HG03108 (cell line): Measurements from ENCODE around the gene TAS1R2.
"Not testable (repeated sequence)": the region's sequence is repeated elsewhere in the genome, so short reads cannot be mapped to it uniquely, and the experiment has no call there.

Experiments
- ATAC-seq: cut with Tn5 transposase; IDR thresholded peaks from one replicate; pipeline ENCODE4 v1.9.1; 2021; ENCODE audit warnings: moderate library complexity; ENCODE audit not compliant: unreplicated experiment

Gene TAS1R2

DNA sequence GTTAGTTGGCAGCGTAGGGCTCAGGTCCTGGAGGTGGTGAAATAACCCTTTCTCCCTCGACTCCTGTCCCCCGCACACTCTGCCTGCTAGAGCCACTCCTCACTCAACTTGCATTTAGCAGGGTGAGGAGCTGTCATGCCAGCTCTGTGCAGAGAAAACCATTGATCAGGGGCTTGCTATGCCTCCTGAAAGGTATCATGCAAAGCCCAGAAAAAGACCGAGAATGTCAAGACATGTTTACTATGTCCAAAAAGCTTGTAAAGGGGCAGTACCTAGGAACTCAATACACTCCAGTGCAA is 24.9 kb upstream of the TAS1R2 start:
- no peak for ATAC-seq

DNA sequence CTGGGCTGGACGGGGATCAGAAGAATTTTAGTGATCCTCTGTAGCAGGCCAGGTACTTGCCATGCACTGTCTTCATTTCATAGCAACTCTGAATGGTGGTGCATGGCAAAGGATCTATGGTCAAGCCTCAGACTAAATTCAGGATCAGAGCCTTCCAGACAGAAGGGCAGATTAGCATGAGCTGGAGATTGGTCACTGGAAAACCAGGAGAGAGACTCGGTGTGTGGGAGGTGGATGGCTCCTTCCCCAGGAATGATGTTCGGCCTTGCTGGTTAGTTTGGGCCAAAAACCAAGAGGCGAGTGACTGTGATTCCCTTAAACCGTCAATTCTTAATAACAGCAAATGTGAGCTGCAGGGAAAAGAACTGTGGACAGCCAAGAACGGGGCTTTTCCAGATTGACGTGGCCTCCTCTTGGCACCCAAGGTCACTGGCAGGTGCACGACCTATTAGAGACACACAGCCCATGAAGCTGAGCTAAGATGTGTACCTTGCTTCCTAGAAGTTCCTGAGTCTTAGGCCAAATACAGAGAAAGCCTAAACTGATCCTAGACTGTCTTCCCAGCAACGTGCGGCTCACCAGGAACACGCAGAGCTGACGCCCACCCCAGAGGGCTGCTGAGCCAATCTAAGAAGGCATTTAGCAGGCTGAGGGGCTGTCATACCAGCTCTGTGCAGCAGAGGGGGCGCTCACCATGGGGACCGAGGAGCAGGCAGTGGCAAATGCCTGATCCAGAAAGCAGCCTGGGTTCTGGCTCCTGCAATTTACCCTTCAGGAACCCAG is 24.4 kb upstream of the TAS1R2 start:
- ATAC-seq = no peak

DNA sequence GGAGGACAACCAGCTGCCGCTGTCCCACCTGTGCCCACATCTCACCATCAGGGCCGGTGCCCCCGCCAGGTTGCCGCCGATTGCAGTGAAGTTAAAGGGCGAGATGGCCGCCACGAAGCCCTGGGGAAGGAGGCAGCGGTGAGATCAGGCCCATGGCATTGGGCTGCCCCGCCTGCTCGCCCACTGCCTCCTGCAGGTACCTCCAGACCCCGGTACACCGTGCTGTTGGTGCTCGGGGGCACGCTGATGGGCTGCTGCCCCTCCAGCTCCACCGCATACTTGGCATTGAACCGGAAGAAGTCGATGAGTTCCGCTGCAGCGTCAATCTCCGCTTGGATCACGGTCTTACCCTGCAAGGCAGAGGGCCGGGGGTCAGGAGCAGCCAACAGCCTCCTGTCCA is 23.6 kb upstream of the TAS1R2 start:
- ATAC-seq = no peak

DNA sequence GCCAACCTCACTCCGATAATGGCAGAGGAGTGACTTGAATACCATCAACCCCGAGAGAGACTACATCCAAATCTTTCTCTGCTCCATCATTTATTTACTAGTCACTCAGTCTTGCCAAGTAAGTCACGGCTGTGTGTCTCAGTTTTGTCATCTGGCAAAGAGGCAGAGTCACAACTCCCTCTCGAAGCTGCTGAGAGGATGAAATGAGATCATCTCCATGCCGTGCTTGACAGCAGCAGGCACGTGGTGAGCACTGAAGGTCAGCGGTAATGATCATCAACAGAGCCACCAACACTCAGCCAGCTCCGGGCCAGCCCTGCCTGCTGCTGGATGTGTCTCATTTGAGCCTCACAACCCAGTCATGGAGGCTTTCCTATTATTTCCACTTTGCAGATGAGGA is 23.0 kb upstream of the TAS1R2 start:
- ATAC-seq = no peak

DNA sequence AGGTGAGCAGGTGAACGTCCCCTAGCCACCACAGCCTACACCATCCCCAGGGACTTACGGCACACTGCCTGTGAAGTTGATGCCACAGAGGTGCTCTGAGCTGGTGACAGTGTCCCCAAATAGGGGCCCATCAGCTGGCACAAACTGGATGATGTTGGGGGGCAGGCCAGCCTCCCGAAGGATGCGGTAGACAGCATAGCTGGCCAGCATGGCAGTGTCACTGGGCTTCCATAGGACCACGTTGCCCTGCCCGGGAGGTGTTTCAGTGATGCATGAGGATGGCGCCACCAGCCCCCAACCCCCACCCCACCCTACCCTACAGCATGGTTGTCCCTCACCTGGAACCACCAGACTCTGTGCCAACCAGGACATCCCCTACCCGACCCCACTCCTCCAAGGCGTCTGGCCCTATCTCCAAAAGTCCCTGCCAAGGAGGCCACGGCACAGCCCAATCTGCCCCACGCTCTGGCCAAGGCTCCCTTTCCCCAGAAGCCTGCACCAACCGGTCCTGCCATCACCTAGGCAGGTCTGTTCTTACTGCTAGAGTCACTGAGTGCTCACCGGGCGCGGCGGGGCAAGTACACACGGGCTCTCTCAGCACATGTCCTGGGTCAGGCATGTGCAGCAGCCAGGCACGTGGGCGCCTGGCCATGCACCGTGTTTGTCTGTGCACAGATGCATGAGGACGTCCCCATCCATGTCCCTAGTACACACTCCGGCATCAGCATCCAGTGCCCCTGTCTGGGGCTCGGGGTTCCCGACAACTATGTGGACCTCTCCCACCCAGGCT is 22.4 kb upstream of the TAS1R2 start:
- no peak for ATAC-seq

DNA sequence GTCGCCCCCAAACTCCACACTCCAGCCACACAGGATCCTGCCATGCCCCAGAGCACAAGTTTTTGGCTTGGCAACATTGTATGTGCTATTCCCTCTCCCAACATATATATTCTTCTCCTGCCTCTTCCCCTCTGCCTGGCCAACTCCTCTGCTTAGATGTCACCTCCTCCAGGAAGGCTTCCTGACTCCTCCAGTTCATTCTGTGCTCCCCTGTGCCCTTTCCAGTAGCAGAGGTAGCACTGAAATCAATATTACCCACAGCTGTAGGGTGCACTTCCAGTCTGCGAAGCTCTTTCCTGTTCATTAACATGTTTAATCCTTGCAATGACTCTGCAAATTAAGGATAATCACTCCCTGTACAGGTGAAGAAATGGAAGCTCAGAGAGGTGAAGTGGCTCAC is 21.7 kb upstream of the TAS1R2 start:
- ATAC-seq = no peak

DNA sequence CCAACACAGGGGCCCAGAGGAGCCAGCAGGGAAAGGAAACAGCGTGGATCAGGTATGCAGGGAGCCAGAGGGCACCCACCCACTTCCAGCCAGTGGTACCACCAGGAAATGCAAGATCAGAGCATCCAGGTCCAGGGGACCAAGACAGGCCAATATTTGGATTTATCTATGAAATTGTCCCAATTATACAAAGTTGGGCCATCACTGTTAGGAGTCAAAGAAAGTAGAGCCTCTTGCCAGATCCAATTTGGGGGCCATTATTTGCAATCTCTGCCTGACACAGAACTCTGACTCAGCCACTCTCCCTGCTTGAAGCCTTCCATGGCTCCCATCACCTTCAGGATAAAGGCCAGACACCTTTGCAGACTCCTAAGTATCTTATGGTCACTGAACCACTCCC is 21.1 kb upstream of the TAS1R2 start:
- no peak for ATAC-seq

DNA sequence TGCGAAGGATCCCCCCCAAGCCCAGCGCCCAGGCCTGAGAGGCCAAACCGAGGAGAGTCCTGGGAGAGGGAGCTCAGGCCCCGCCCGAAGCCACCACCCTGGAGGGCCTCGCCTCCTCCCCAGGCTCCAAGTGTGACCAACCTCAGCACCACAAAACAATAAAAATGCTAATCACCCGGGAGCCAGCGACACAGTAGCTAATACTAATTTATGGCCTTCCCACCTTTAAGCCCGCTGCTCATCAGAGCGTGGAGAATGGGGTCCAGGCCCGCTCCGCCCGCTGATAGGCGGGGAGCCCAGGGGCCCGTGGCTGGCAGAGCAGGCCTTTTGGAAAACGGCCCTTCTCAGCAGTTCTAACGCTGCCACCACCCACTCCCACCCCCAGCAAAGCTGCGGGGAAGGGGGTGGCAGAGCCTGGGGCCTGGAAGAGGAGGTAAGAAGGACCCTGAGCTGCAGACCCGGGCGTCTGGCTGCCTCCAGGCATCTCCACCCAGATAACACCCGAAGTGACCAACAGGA is 20.4 kb upstream of the TAS1R2 start:
- no peak for ATAC-seq

DNA sequence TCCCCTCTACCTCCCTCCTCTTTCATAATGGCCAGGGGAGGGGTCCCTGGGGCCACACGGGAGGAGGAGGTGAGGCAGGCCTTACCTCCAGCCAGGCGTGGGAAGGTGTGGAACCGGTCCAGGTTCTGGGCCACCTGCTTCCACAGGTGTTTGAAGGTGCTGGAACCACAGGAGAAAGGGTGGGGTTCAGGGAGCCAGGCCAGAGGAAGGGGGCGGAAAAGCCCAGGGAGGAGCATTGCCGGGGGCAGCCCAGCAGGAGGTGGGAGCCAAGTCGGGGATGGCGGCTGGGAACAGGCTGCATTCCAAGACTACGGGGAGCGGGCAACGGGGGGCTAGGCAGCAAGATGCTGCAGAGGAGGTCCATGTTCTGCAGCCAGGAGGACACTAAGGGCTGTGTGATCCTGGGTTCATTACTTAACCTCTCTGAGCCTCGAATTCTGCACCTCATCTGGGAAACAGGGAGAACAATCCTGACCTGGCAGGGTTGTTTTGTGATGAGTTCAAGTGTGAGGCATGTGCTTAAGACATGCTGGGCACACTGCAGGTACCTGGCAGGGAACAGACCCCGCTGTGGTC is 19.8 kb upstream of the TAS1R2 start:
- no peak for ATAC-seq

DNA sequence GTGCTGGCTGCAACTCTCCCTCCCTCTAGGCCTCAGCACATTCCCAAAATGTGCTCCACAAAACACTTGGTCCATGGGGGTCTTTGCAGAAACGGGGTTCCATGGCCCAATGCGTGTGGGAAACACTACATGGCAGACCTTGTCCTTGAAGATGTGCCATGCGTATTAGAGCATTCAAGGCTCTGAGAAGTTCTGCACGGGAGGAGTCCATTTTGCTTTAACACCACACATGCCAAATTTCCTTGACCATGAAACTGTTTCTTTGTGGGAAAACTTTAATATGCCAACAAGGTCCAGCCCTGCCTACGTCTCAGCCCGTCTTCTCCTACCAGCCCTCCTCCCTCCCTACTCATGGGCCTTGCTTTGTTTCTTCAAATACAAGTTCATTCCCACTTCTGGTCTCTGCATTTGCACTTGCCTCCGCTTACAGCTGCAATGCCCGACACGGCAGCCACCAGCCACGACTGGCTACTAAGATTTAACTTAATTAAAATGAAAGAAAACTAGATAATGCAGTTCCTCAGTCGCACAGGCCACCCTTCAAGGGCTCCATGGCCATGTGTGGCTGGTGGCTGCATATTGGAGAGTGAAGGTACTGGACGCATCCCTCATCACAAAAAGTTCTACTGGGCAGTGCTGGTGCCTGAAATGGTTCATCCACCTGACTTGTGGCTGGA is 19.2 kb upstream of the TAS1R2 start:
- no peak for ATAC-seq

DNA sequence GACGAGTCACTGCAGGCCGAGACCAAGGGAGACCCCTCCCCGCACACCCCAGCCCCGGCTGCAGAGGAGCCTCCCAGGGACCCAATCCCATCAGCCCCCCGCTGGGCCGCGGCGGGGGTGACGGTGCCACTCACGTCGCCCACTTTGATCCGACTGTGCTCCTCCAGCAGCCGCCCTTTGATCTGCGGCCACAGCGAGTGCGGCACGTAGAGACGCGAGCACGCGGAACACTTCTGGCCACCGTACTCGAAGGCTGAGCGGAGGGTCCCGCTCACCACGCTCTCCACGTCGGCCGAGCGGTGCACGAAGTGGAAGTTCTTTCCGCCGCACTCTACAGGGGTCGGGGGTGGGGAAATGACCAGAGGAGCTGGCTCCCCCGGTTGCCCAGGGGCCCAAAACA is 17.8 kb upstream of the TAS1R2 start:
- ATAC-seq = no peak

DNA sequence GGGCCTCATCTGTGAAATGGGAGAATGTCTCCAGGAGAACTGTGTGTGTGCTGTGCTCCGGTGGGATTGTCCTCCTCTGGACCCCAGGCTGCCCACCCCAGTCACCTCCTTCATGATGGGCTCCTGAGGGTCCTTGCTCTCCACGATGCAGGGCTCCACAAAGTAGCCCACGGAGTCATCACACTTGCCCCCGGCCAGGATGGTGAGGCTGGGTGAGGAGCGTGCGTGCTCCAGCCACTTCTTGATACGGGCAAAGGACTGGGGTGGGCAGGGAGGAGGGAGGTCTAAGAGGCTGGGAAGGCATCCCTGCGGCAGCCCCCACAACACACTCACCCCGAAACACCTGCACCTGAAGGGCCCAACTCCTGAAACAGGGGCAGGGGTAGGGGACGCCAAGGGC is 16.8 kb upstream of the TAS1R2 start:
- ATAC-seq = no peak

DNA sequence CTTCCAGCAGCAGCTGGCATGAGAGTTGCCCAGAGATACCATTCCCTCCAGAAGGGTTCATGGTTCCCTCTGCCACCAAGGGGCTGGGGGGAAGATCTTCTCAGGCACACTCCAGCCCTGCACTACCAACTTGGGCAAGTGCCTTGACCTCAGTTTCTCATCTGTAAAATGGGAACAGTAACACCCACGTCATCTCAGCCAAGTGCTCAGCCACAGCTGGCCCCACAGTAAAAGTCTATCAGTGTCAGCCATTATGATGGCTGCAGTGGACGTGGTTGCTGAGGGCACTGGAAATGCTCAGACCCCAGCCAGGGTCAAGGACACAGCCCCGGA is 16.3 kb upstream of the TAS1R2 start:
- no peak for ATAC-seq

DNA sequence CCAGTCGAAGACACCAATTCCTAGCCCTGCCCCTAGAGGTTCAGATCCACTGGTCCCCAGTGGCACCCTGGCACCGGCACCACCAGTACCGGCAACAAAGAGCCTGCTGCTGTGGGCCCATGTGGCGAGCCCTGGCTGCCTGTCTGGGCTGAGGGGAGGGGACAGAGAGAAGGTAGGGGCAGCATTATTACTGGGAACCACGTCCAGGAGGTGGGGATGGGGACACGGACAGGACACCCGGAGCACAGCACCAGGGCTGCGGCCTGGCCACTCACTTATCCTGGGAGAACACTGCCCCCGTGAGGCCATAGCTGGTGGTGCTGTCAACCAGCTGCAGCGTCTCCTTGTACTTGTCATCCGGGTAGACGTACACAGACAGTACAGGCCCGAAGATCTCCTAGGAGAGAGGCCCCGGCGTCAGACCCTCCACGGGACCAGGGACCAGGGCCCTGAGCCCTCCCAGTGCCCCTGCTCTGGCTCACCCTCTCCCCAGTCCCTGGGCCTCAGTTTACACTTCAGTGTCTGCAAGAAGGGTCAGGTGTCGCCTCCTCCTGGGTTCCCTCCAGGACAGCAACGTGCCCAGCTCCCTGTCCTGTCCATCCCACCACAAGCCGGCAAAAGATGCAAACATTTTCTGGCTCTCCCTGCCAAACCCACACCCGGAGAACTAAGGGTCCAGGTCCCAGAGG is 15.8 kb upstream of the TAS1R2 start:
- ATAC-seq = no peak

DNA sequence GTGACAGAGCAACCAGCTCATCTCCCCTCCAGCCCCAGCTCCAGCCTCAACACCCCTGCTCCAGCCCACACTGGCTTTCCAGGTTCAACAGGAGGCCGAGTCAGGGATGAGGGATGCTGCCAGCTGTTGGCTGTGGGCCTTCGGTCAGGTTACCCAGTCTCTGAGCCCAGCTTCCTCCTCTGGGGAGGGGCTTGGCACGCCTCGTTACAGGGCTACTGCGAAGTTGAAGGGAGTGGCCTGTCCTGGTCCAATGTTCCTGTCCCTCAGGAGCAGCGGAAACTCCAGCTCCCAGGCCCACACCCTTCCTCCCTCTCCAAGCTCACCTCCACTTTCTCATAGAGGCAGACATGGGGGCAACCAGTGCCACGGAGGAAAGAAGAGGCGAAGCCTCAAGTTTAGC is 15.1 kb upstream of the TAS1R2 start:
- no peak for ATAC-seq

DNA sequence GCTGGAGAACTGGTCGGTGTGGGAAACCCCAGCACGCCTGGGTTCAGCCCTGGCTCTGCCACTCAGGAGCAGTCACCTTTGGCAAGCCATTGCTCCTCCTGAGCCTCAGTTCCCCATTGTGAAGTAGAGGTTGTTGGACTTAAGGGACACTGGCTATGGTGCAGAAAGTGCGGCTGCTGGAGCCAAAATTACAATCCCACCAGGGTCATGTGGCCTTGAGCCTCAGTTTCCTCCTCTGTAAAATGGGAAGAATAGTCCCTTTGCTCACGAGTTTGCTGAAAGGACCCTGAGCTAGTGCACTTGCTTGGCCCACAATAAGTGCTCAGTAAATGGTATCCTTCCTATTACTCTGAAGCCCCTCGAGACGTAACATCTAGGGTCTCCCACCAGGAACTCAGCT is 14.6 kb upstream of the TAS1R2 start:
- no peak for ATAC-seq

DNA sequence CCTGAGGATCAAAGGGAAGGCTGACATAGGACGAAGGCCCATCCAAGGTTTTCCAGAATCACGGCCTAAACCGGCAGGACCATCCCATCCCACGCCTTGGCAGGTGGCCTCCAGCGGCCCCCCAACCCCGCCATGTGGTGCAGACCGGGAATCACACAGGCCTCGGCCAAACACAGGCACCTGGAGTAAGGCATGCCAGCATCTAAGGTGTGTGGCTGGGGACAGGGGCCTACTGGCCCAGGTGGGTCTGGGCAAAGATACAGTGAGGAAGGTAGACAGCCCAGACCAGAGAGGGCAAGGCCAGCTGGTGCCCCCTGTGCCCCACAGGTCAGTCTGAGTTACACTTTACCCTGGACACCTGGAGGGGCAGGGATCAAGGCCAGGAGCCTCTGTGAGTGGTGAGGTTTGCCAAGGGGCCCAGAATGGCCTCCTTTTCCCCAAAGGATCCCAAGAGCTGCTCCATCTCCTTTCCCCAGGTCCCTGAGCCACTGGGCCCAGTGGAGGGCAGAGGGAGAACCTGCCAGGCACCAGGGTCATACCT is 12.7 kb upstream of the TAS1R2 start:
- no peak for ATAC-seq

DNA sequence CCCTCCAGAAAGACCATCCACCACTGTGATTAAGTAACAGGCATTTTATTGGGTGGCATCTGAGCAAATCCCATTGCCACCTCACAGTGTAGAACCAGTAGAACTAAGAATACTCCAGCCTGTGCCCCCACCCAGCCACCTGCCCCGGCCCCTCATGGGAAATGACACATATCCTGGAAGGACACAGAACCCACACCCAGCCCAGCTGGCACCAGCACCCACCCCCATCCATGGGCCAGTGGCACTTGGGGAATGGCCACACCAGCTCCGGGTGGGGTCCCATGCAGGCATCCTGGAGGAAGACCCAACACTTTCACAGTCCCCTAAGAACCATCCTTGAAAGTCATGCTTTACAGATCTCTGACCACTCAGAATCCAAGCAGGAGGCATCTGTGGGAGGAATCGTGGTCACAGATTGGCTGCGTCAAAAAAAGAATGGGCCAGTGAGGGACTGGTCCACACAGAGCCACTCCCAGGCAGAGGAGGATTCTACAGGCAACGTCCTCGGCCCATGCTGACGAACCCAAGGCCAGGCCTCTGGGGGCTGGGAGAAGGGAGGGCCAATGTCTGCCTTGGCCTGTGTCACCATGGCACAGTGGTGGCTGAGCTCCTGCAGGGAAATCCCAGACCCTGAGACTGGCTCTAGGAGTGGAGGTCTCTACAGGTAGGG is 12.1 kb upstream of the TAS1R2 start:
- no peak for ATAC-seq

DNA sequence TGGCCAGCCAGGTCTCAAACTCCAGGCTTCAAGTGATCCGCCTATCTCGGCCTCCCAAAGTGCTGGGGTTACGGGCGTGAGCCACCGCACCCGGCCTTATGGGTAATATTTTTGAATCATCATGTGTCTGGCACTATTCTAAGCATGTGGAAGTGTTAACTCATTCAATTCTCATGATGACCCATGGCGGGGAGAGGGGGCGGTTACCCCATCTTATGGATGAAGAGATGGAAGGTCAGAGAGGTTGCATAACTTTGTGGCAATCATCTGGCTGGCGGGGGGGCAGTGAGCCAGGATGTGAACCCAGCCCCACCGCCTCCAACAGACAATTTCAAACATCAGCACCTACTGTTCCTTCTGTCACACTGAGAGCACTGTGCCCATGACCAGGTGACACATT is 11.5 kb upstream of the TAS1R2 start:
- ATAC-seq = no peak

DNA sequence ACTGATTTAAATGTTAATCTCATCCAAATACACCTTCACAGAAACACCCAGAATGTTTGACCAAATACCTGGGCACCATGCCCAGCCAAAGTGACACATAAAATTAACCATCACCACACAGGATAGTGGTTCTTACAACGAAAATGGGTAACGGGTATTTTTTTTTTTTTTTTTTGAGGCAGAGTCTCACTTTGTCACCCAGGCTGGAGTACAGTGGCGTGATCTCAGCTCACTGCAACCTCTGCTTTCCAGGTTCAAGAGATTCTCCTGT is 11.1 kb upstream of the TAS1R2 start:
- not testable (repeated sequence) for ATAC-seq
